ENCODE results near the gene SPHK2.

DNA sequence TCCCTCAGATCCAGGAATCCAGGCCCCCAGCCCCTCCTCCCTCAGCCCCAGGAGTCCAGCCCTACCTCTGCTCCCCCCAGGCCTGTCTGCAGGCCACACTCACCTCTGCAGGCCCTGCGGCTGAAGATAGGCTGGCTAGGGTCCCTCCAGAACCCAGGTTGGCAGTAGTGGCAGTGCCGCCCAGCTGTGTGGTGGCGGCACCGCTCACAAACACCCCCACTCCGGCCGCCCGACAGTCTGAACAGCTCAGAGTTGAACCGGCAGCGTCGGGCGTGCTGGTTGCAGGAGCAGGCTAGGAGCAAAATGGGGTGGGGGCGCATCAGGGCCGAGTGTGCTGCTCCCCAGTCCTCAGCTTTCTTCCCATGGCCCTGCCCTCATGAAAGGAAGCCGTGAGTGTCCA lies 45.2 kb downstream of the SPHK2 start:
- TF ChIP-seq, protein P1, sequence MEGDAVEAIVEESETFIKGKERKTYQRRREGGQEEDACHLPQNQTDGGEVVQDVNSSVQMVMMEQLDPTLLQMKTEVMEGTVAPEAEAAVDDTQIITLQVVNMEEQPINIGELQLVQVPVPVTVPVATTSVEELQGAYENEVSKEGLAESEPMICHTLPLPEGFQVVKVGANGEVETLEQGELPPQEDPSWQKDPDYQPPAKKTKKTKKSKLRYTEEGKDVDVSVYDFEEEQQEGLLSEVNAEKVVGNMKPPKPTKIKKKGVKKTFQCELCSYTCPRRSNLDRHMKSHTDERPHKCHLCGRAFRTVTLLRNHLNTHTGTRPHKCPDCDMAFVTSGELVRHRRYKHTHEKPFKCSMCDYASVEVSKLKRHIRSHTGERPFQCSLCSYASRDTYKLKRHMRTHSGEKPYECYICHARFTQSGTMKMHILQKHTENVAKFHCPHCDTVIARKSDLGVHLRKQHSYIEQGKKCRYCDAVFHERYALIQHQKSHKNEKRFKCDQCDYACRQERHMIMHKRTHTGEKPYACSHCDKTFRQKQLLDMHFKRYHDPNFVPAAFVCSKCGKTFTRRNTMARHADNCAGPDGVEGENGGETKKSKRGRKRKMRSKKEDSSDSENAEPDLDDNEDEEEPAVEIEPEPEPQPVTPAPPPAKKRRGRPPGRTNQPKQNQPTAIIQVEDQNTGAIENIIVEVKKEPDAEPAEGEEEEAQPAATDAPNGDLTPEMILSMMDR (IDR thresholded peaks at IDR 0.05 in 4 of 5, conservative IDR thresholded peaks at IDR 0.05 in 1 of 5), result no peak
- no peak for TF ChIP-seq POLR2A (IDR thresholded peaks at IDR 0.05)
